HG03558 (cell line): Measurements from ENCODE around the gene VPS37C.
"Not testable (repeated sequence)": the region's sequence is repeated elsewhere in the genome, so short reads cannot be mapped to it uniquely, and the experiment has no call there.

Experiments
- ATAC-seq: cut with Tn5 transposase; IDR thresholded peaks from one replicate; pipeline ENCODE4 v1.9.1; 2021; ENCODE audit warnings: moderate number of reproducible peaks; ENCODE audit not compliant: unreplicated experiment; ENCODE audit errors: extremely low read depth

The VPS37C gene

DNA sequence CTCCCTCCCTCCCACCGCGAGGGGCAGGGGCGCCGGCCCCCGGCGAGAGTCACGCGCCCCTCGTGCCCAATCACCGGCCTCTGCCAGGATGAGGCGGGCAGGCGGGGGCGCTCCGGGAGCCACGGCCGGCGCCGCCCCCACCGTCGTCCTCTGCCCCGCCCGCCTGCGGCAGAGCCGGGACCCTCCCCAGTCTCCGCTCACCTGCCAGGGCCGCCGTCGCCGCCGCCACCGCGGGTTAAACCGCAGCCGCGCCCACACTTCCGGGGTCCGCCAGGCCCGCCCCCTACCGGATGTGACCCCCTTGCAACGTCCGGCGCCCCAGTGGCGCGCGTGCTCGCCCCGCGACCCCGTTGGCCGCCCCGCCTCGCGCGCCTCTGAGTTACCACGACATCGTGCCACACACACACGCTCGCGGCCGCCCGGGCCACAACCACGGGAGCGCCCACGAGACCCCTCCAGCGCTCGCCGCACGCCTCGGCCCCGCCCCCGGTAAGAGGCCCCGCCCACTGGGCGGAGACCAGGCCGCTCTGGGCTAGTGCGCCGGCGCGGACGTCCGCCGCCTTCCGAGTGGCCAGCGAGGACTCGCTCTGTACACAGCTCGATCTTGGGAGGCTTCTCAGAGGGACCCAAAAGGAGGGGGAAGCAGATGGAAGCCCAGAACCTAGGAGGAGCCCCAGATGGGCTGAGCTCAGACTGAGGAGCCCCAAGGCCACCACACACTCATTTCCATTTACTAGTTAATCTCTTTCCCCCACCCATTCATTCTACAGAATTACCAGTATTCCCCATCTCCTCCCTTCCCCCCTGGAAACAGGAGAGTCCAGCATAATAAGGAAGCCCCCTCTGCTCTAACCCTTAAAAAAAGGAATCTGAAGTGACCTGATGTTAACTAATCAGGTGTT is at the start of gene VPS37C:
TSS of gene VPS37C (minus strand) at position 237 of the 902 bp plus-strand sequence. CDS start 22,597 bp downstream, outside the sequence.
- ATAC-seq = peak; percentile 39

DNA sequence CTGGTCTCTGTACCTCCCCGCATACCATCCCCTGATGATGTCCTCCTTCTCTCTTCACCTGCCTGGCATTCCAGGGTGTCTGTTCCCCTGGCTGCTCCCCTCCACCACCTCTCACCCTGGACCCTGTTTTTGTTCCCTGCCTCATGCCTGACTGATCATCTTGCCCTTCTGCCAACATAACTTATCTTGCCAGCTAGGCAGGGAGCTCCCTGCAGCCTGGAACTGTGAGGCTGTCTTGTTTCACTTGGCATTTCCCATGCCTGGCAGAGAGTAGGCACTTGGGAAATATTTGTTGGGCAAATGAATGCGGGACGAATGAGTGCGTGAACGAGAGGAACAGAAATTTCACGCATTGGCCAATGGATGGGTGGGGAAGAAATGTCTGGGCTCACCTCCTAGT is 49.4 kb upstream of the VPS37C start:
- ATAC-seq = not testable (repeated sequence)

DNA sequence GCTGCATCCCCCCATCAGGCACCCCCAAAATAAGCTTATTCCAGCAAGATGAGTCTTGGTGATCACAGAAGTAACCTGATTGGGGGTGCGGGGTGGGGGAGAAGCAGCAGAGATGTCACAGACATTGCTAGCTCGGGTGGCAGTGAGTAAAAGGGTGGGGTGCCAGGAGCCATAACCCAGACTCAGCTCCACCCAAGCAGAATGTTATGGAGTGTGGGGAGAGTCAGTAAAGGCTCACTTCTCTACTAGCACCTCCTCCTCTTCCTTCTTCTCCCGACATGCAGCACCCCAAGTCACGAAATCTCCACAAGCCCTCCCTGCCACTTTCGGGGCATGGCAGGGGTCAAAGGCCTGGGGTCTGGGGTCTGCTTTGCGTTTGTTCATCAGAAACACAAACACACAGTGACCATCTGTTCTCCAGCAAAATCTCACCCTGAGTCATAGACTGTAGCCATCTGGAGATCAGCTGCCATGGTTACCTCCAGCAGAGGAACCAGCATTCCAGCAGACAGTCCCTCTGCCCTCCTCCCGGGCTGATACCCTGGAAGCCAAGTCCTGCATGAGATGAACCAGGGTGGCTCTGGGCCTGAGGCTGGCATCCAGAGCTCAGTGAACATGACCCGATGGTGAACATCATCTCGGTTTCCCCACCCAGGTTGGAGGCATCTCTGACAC is 46.5 kb upstream of the VPS37C start:
- not testable (repeated sequence) for ATAC-seq

DNA sequence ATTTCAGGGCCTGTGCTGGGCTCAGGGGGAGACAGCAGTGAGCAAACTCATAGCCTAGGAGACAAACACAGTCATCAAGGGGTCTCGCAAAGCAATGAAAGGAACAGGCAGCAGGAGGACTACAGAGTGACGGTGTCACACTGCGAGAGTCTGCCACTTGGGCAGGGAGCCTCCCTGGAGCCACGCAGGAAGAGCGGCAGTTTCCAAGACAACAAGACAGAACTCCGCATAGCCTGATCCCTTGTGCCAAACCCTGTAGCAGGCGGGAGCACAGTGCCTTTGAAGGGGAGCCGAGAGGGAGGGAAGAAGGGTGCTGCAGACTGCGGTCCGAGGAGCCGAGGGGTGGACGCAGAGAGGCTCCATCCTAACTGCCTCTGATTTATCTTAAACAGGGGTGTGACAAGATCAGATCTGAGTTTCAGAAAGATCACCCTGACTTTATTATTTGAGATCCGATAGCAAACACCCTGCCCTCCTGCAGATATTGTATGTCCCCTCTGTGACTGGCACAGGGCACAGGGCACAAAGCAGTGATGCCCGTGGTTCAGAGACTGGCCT is 43.4 kb upstream of the VPS37C start:
- not testable (repeated sequence) for ATAC-seq

DNA sequence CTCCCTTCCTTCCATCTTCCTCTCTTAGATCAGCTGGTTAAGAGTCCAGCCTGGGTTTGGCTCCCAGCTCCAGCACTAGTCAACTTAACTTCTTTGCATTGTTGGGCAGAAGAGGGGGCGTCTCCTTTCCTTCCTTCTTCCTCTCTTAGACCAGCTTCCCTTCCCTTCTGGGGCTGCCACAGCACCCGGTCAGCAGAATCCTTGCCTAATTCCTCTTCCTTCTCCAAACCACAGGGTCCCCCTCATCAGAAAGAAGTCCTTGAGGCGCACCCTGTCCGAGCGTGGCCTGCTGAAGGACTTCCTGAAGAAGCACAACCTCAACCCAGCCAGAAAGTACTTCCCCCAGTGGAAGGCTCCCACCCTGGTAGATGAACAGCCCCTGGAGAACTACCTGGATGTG is 42.6 kb upstream of the VPS37C start:
- ATAC-seq = not testable (repeated sequence)

DNA sequence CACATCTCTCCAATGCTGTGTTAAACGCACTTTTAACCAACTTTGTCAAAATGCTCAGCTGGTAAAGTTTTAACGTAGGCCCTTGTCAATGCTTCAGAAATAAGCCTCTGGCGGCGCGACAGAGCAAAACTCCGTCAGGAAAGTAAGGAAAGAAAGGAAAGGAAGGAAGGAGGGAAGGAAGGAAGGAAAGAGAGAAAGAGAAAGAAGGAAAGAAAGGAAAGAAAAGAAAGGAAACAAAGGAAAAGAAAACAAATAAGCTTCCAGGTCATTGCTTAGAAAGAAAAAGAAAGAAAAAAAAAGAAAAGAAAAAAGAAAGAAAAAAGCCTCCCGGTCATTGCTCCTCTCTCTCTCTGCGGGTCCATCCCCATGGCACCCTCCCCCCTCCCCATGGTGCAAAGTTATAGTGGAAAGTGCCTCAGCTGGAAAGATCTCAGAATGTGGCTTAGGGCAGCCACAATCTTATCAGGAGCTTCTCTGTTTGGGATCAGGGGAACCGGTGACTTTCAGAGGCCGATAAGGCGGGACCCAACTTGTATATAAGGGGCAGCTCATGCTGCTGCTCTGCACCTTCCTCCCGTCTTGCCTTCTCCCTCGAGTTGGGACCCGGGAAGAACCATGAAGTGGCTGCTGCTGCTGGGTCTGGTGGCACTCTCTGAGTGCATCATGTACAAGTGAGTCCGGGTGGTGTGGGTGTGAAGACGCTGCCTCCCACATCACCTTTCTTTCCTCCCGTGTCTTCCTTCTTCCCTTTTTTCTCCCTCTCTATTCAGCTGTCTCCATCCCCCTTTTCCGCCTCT is 41.9 kb upstream of the VPS37C start, which contains the start of gene PGA3:
TSS of gene PGA3 (plus strand) at position 566 of the 797 bp plus-strand sequence. CDS start at position 616, 50 bp downstream.
- not testable (repeated sequence) for ATAC-seq

DNA sequence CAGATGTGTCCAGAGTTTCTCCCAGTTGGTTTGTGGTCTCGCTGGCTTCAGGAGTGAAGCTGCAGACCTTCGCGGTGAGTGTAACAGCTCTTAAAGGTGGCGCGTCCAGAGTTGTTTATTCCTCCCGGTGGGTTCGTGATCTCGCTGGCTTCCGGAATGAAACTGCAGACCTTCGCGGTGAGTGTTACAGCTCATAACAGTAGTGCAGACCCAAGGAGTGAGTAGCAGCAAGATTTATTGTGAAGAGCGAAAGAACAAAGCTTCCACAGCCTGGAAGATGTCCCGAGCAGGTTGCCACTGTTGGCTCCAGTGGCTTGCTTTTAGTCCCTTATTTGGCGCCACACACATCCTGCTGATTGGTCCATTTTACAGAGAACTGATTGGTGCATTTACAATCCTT is 40.2 kb upstream of the VPS37C start:
- no peak for ATAC-seq

DNA sequence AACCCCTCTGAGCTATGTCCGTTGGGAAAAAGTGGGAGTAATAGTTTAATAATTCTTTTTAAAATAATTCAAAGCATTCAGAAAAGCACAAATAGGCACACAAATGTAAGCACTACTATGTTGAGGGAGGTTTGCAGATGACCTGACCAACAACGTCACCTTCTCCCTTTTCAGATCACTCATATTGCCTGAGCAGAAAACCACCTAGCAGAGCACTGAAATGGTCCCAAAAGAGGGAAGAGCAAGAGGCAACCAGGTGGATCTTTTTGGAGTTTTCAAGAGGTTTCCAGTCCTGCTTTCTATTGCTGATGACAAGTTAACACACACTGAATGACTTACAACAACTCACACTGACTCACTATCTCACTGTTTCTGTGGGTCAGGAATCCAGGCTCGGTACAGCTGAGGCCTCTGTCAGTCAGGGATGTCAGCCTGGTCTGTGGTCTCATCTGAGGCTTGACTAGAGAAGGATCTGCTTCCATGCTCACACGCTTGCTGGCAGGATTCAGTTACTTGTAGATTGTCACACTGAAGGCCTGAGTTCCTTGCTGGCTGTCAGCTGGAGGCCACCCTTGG is 37.8 kb upstream of the VPS37C start:
- no peak for ATAC-seq

DNA sequence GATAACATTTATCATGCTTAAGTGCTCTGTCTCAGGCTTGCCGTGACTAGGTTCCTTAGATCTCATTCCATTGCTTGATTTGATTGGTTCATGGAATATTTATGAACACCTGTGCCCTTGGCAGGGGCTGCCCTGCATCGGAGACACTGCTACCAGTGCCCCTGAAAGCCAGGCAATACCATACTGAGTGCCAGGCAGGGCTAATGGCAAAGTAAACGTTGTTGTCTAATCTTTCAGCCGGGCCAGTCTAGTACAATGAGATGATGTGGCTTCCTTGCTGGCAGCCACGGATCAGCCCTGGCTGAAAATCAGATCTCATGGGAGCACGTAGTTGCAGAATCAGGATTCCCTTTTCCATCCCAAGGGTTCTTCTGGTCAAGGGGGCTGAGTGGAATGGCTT is 37.1 kb upstream of the VPS37C start:
- ATAC-seq = no peak

DNA sequence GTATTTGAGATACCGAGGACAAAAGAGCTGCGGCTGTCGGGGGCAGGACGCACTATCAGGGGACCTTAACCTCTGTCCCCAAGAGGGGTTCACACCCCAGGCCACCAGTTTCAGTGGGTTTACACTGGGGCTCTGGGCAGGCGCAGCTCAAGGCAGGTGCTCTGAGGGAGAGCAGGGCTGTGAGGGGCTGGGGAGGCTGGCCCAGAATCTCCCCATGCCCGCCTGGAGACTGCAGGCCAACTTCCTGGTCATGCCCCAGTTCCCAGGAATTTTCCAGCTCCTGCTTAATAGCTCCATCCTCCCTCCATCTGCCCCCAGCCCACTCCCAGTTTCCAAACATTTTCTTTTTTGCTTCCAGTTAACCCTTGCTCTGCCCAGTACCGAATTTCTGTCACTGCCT is 34.5 kb upstream of the VPS37C start:
- ATAC-seq = no peak

DNA sequence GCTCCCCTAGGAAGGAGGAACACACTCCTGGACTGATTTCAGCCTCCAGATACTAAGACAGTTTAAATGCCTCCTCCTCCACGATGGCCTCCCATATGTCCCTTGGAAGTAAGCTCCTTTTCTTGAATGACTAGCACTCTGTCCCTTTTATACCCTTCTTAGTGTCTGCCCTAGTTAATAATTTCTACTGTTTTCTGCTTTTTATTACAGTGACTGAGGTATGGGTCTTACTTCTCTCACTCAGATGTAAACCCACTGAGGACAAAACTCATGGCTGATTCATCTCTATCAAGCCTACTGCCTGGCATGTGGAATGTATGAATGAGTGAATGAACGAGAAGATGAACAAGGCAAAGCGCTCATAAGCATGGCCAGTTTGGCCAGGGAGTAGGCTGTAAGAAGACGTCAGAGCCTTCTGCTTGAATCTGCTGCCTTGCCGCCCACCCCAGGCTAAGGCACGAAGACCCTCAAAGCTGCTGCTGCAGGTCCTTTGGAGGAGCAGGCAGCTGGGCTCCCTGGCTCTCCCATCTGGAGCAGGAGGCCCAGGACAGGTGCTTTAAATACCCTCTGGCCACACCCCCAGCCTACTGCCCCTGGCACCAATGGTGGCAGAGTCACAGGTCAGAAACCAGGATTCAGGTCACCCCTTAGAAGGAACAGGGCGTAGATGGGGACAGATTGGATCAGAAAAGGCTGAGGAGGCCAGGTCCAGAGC is 33.9 kb upstream of the VPS37C start:
- ATAC-seq = no peak

DNA sequence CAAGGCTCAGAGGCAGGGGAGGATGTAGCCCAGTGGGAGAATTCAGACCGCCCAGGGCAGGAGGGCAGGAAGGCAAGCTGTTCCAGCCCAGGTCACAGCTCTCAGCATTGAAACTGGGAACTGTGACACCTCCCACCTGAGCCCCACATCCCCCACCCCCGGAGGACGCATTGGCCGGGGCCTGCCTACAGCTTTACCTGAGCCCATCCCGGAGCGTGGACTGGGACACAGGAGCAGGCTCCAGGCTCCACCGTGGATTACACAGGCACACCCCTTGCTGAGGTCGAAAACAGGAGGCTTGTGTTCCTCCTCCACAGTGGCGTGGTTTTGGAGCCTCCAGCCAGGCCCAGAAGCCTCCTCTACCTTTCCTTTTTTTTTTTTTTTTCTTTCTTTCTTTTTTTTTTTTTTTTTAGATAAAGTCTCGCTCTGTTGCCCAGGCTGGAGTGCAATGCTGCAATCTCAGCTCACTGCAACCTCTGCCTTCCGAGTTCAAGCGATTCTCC is 33.0 kb upstream of the VPS37C start:
- no peak for ATAC-seq

DNA sequence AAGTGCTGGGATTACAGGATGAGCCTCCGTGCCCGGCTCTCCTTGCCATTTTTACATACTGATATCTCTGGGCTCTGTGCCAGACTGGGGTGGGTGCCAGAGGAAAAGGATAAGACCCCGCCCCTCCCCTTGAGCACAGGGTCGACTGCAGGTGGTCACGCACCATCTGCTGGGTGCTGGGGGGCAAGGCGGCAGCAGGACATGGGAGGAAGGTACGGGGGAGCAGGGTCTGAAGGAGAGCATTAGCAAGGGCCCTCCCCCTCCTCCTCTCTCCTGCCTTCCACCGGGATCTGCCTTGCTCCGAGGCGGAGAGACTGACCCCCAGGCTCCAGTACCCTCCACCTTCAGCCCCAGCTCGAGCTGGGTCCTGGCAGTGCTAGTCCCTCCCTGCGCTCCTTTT is 32.4 kb upstream of the VPS37C start:
- ATAC-seq = no peak

DNA sequence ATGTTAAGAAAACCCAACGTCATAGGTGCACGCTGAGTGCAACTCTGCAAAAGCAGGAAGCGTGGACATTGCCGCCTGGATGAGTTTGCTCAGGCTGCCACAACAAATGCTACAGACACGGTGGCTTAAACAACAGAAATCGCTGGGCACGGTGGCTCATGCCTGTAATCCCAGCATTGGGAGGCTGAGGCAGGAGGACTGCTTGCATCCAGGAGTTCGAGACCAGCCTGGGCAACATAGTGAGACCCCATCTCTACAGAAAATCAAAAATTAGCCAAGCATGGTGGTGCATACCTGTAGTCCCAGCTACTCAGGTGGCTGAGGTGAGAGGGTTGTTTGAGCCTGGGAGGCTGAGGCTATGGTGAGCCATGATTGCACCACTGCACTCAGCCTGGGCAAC is 28.7 kb upstream of the VPS37C start:
- no peak for ATAC-seq

DNA sequence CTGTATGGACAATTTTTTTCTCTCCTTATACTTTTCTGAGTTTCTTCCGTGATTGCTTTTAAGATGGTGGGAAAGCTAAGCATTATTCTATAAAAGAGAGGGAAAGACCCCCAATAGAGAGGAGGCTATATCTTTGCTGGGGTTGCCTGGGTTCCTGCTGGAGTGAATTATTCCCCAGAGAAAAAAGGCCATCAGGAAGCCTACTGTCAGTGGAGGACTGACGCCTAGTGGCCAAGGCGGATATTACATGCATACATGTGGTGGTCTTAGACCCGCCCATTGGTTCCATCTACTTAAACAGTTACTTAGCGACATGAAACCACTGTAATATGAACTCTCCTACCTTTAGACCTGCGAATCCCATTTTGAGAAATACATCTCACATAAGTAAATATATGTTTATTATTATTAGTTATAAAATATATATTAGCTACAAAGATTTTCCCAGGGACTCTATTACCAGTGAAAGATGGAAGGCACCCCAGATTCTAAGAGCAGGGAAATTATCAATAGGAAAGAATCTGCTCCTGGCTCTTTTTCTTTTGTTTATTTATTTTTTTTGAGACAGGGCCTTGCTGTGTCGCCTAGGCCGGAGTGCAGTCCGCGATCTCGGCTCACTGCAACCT is 26.4 kb upstream of the VPS37C start:
- ATAC-seq = no peak

DNA sequence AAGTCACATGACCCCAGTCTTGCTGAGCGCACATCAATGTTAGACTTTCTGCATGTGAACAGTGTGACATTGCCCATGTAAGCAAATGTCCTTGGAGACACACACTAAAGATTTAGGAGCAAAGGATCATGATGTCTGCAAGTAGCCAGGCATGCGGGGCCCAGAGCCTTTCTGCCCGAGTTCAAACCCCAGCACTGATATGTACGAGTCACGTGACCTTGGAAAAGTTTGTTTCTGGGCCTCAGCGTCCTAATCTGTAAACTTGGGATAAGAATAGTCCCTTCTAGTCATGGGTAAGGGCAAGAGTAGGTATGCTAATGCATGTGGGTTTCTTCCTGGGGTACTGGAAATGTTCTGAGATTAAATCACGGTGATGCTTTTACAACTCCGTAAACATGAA is 25.3 kb upstream of the VPS37C start:
- no peak for ATAC-seq

DNA sequence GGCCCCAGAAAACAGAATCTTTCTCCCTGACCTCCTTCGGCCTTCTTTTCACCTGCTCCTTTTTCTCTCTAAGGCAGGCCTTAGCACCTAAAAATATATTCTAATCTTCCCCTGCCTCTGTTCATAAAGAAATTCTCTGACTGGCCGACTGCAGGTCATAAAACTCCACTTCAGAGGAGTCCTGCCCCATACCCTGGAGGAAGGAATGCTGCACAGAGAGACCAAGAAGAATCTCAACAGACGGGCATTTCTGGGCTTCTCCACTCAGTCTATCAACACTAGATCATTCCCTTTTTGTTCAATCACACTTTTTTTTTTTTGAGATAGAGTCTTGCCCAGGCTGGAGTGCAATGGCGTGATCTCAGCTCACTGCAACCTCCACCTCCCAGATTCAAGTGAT is 22.4 kb upstream of the VPS37C start:
- no peak for ATAC-seq

DNA sequence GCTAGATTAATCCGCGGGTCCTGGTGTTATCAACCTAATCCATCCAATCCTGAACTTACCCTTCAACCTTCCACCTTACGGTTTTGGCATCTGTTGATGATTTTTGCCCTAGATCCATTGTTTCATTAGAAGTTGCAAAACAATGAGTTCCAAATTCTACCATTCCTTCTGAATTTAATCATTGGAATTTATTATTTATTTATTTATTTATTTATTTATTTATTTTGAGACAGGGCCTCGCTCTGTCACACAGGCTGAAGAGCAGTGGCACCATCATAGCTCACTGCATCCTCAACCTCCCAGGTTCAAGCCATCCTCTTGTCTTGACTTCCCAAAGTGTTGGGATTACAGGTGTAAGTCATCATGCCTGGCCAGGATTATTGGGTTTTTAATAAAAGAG is 20.3 kb upstream of the VPS37C start:
- ATAC-seq = no peak

DNA sequence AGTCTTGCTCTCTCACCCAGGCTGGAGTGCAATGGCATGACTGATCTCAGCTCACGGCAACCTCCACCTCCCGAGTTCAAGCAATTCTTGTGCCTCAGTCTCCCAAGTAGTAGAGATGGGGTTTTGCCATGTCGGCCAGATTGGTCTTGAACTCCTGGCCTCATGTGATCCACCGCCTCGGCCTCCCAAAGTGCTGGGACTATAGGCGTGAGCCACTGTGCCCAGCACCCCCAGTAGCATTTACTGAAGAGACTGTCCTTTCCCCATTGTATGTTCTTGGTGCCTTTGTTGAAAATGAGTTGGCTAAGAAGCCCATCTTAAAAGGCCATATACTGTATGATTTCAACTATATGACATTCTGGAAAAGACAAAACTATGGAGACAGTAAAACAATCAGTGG is 19.0 kb upstream of the VPS37C start:
- not testable (repeated sequence) for ATAC-seq
